ENCODE data around the gene RELT. TPM values are rescaled to one million over a fixed set of nuclear protein-coding genes. Genes with fewer than 3 reads are reported as not detected.

The RELT gene, protein sequence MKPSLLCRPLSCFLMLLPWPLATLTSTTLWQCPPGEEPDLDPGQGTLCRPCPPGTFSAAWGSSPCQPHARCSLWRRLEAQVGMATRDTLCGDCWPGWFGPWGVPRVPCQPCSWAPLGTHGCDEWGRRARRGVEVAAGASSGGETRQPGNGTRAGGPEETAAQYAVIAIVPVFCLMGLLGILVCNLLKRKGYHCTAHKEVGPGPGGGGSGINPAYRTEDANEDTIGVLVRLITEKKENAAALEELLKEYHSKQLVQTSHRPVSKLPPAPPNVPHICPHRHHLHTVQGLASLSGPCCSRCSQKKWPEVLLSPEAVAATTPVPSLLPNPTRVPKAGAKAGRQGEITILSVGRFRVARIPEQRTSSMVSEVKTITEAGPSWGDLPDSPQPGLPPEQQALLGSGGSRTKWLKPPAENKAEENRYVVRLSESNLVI
- 2.6 and 6.3 TPM in 2 replicates for total RNA-seq

DNA sequence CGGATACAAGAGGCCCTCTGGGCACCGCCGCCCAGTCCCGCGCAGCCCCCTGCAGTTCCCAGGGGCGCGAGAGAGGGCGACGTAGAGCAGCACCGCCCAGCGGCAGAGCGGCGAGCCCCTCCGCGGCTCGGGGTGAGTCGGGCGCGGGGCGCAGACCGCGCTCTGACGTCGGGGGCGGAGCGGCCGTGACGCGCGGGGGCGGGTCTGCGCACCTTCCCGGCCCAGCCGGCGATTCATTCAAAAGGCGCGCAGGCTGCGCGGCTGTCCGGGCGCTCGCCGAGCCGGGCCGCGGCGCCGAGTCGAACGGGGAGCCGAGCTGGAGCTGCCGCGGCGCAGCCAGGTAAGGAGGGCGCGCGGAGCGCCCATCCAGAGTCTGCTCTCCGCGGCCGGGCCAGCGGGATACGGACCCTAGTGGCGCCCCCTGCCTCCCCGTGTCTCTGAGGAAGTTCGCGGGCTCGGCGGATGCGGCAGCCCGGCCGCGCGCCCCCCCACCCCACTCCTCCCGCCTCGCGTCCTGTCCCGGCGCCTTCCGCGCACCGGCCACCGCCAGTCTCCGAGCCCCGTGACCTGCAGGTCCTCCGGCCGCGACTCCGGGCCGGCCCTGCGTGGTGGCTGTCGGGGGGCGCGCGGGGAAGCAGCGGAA, at the start of gene RELT:
RELT (plus strand) TSS at position 240 of the 643 bp plus-strand sequence. CDS start 12,738 bp downstream, outside the sequence.

Other genes starting within 250 kb of the RELT start
- gene FCHSD2, start 234.1 kb upstream of the RELT start, total RNA-seq: 7.0 and 8.5 TPM in 2 replicates
- gene P2RY2, start 158.1 kb upstream of the RELT start, total RNA-seq: 0.39 TPM in 1 of 2 replicates, not detected in the other
- not detected in 2 replicates for gene P2RY6, start 104.1 kb upstream of the RELT start, total RNA-seq
- gene ARHGEF17, start 68.1 kb upstream of the RELT start, total RNA-seq: 11.4 and 19.5 TPM in 2 replicates
- 20.2 and 21.9 TPM in 2 replicates for gene FAM168A, start 221.7 kb downstream of the RELT start, total RNA-seq

All from subcutaneous preadipocyte (primary cell).